KMS-11 (cell line): ENCODE data around the gene MUC15.

Experiments
- H2AFZ ChIP-seq: fragments of 200-600 bp; sonication (generic); 2 replicates; pipeline ENCODE4 v1.6.1; 2016; ENCODE audit warnings: antibody characterized with exemption, mixed run types, low read depth
- H3K27ac ChIP-seq: fragments of 200-600 bp; sonication (generic); 2 replicates; pipeline ENCODE4 v1.6.1; 2016; ENCODE audit warnings: mild to moderate bottlenecking, mixed run types
- H3K27me3 ChIP-seq: fragments of 200-600 bp; sonication (generic); 2 replicates; pipeline ENCODE4 v1.6.1; 2017; ENCODE audit warnings: mild to moderate bottlenecking, low read depth, mixed run types, moderate library complexity; ENCODE audit not compliant: insufficient read depth
- H3K36me3 ChIP-seq: fragments of 200-600 bp; sonication (generic); 2 replicates; pipeline ENCODE4 v1.6.1; 2017; ENCODE audit warnings: mild to moderate bottlenecking, mixed run types; ENCODE audit not compliant: insufficient read depth
- H3K4me1 ChIP-seq: fragments of 200-600 bp; sonication (generic); 2 replicates; pipeline ENCODE4 v1.6.1; 2016; ENCODE audit warnings: mild to moderate bottlenecking, low read depth, mixed run types; ENCODE audit not compliant: poor library complexity, severe bottlenecking
- H3K4me2 ChIP-seq: fragments of 200-600 bp; sonication (generic); 2 replicates; pipeline ENCODE4 v1.7.0; 2016; ENCODE audit warnings: mild to moderate bottlenecking, mixed run types
- H3K4me3 ChIP-seq: fragments of 200-600 bp; sonication (generic); IDR thresholded peaks from 2 replicates; pipeline ENCODE4 v1.6.1; 2017; ENCODE audit warnings: low read depth, low read length, mixed read lengths; ENCODE audit not compliant: insufficient read depth
- H3K79me2 ChIP-seq: fragments of 200-600 bp; sonication (generic); 2 replicates; pipeline ENCODE4 v1.6.1; 2016; ENCODE audit warnings: low read depth, mixed run types; ENCODE audit not compliant: insufficient read depth
- H3K9ac ChIP-seq: fragments of 200-600 bp; sonication (generic); 2 replicates; pipeline ENCODE4 v1.6.1; 2016; ENCODE audit warnings: mild to moderate bottlenecking, mixed run types
- H4K20me1 ChIP-seq: fragments of 200-600 bp; sonication (generic); 2 replicates; pipeline ENCODE4 v1.6.1; 2016; ENCODE audit warnings: mild to moderate bottlenecking, mixed run types; ENCODE audit not compliant: insufficient read depth
- CTCF ChIP-seq: fragments of 200-600 bp; sonication (generic); conservative IDR thresholded peaks from 2 replicates; pipeline ENCODE4 v1.6.1; 2017; ENCODE audit warnings: low read depth, mild to moderate bottlenecking, antibody characterized with exemption, low read length, moderate library complexity, mixed read lengths

Gene MUC15

GRCh38 chr11:26522912-26523610, 49.0 kb downstream of the MUC15 start:
- no peaks in the 10 kb centered on the region for H3K36me3 ChIP-seq
- no peak overlapping the region for H3K4me3 ChIP-seq
- H3K27me3 ChIP-seq: no peaks in the 10 kb centered on the region
- H2AFZ ChIP-seq: no peak overlapping the region
- TF ChIP-seq CTCF: 0 out of 2 replicates have a peak, but pooled peaks have one; percentile 28
- H3K4me1 ChIP-seq: no peaks in the 10 kb centered on the region
- no peak overlapping the region for H3K4me2 ChIP-seq
- no peak overlapping the region for H3K27ac ChIP-seq
- H3K9ac ChIP-seq: no peak overlapping the region
- H4K20me1 ChIP-seq: no peaks in the 10 kb centered on the region
- H3K79me2 ChIP-seq: no peaks in the 10 kb centered on the region

- no peak overlapping the region for H3K9ac ChIP-seq
- H3K36me3 ChIP-seq: no peaks in the 10 kb centered on the region
- no peak for TF ChIP-seq CTCF
- no peak overlapping the region for H2AFZ ChIP-seq
- H3K4me3 ChIP-seq: no peak overlapping the region
- no peaks in the 10 kb centered on the region for H3K4me1 ChIP-seq
- no peak overlapping the region for H3K27ac ChIP-seq
- H4K20me1 ChIP-seq: no peaks in the 10 kb centered on the region
- H3K79me2 ChIP-seq: no peaks in the 10 kb centered on the region
- H3K4me2 ChIP-seq: no peak overlapping the region
- no peaks in the 10 kb centered on the region for H3K27me3 ChIP-seq
These were observed 52.6 kb downstream of the MUC15 start for GRCh38 chr11:26519469-26519868.

GRCh38 chr11:26512196-26512595, 59.9 kb downstream of the MUC15 start:
- Histone ChIP-seq H3K36me3 (no peaks in the 10 kb centered on the region), H3K4me3 (no peak overlapping the region), H3K9ac (no peak overlapping the region), H2AFZ (no peak overlapping the region), H3K27me3 (no peaks in the 10 kb centered on the region), H3K4me1 (no peaks in the 10 kb centered on the region), H3K27ac (no peak overlapping the region), H4K20me1 (no peaks in the 10 kb centered on the region), H3K4me2 (no peak overlapping the region), H3K79me2 (no peaks in the 10 kb centered on the region)
- TF ChIP-seq CTCF: no peak

GRCh38 chr11:26510756-26511155, 61.3 kb downstream of the MUC15 start:
- Histone ChIP-seq H3K79me2 (no peaks in the 10 kb centered on the region), H3K4me1 (no peaks in the 10 kb centered on the region), H3K36me3 (no peaks in the 10 kb centered on the region), H3K27ac (no peak overlapping the region), H2AFZ (no peak overlapping the region), H3K4me3 (no peak overlapping the region), H3K27me3 (no peaks in the 10 kb centered on the region), H3K4me2 (no peak overlapping the region), H3K9ac (no peak overlapping the region), H4K20me1 (no peaks in the 10 kb centered on the region)
- TF ChIP-seq CTCF: no peak
